ENCODE measurements around the gene SMIM17.

DNA sequence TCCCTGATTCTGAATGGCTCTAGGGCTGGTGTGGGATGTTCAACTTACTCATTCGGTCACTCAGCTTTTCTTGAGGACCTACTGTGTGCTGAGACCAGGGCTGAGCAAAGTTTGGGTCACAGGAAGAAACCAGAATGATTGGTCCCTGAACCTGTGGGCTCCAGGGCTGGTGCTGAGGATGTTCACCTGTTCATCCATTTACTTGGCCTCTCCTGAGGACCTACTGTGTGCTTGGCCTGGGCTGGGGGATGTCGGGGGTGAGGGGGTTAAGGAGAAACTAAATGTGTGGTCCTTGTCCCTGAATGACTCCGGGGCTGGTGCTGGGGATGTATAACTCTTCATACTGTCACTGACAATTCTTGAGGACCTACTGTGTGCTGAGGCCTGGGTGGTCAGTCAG, 18.3 kb downstream of the SMIM17 start:
- TF ChIP-seq GATA2 (IDR thresholded peaks at IDR 0.05; ENCODE audit: low read depth, low read length) (no peak), GATA3 (IDR thresholded peaks at IDR 0.05; ENCODE audit: low read depth, low read length) (no peak)

All from SH-SY5Y (cell line).